ENCODE measurements around the gene NTN4. TPM values are rescaled to one million over a fixed set of nuclear protein-coding genes. Genes with fewer than 3 reads are reported as not detected.

NTN4 gene
- total and polyA plus RNA-seq, 12 donors = 10.1 to 62.5 (median 42.4) TPM

DNA sequence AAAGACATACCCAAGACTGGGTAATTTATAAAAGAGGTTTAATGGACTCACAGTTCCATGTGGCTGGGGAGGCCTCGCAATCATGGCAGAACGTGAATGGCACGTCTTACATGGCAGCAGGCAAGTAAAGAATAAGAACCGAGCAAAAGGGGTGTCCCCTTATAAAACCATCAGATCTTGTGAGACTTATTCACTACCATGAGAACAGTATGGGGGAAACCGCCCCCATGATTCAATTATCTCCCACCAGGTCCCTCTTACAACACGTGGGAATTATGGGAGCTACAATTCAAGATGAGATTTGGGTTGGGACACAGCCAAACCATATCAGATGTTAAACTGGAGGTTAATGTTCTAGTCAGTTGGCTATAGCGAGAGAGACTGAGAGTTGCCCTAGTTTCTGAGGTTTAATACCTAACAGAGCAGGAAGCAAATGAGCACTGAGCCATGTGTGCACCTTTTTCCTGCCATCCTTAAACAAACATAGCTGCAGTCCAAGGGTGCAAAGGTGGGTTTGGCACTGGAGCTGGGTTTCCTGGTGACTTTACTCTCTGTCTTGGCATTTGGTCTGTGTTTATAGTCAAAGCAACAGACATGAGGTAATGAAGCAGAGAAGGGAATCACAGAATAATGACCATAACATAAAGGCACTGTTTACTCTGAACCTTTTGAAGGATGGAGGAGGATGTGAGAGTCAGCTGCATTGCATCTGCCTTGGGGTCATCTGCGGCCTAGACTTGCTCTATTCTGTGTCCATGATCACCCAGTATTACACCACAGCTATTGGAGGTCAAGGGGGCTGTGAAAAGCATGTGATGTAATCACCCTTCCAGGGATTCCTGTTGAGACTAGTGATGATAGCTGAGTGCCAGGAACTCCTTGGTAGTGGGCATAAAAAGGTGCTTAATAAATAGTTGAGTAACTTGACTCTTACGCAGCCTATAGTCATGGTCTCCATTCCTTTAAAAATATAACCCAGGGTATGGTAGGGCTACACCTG, 155.6 kb downstream of the NTN4 start:
- no peak for DNase-seq
- intact Hi-C loops (cut with DNase I) = no loop called here
- Histone ChIP-seq H3K4me1 (replicated peaks in 1 of 2) (peaks cover 0 to 5% of the 10 kb centered on the region in 2 donors), H3K27ac (no peak overlapping the region), H3K9me3 (replicated peaks in 1 of 3) (no peaks in the 10 kb centered on the region), H3K27me3 (no peaks in the 10 kb centered on the region), H3K4me3 (no peak overlapping the region), H3K36me3 (replicated peaks in 1 of 2) (no peaks in the 10 kb centered on the region)
- TF ChIP-seq CTCF (IDR thresholded peaks at IDR 0.05) (no peak), POLR2A (IDR thresholded peaks at IDR 0.05) (no peak)
- 79 to 91% (median 83%) methylated on average over 9 of the region's 9 CpGs for WGBS, 4 donors

DNA sequence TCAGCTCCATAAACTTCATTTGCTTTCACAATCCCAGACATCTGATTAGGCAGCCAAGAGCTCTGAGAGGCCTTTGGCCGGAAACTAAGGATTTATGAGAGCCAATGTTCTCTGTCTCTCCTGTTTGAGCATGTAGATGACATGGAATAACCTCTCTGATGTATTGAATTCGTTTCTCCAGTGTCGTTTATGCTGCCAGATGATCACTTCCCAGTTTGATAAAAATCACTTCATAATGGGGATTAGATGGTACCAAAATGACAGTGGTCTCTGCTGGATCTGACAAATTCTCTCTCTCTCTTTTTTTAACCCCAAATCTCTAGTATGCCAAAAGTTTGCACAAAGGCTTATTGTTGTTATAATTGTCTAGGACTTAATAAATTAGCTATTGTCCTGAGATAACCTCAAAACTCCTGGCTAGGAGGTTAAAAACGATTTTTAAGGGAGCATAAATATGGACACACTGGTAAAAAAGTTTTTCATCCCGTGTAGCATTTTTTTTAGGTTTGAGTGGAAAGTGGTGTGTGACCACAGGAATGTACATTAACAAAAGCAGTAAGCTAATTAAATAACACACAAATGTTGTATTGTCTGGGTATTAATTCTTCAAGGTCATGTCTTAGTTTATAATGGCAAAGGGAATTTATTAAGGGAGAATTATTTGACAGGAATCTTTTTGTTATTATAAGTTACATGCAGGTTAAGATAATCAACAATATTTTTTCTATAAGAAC, 156.7 kb downstream of the NTN4 start:
- H3K27me3 ChIP-seq = no peaks in the 10 kb centered on the region
- peak overlapping the region in 1 of 5 donors; percentile 37 for H3K27ac ChIP-seq
- H3K9me3 ChIP-seq (replicated peaks in 1 of 3) = no peaks in the 10 kb centered on the region
- no peak overlapping the region for H3K4me3 ChIP-seq
- TF ChIP-seq POLR2A (IDR thresholded peaks at IDR 0.05) = no peak
- no peak for TF ChIP-seq CTCF (IDR thresholded peaks at IDR 0.05)
- H3K36me3 ChIP-seq (replicated peaks in 1 of 2) = no peaks in the 10 kb centered on the region
- peak in 2 of 7 donors; percentile 35 to 58 for DNase-seq
- intact Hi-C loops (cut with DNase I) = no loop called here
- WGBS, 4 donors = 28 to 40% (median 35%) methylated on average over 5 of the region's 5 CpGs
- H3K4me1 ChIP-seq (replicated peaks in 1 of 2) = peaks cover 0 to 5% of the 10 kb centered on the region in 2 donors

DNA sequence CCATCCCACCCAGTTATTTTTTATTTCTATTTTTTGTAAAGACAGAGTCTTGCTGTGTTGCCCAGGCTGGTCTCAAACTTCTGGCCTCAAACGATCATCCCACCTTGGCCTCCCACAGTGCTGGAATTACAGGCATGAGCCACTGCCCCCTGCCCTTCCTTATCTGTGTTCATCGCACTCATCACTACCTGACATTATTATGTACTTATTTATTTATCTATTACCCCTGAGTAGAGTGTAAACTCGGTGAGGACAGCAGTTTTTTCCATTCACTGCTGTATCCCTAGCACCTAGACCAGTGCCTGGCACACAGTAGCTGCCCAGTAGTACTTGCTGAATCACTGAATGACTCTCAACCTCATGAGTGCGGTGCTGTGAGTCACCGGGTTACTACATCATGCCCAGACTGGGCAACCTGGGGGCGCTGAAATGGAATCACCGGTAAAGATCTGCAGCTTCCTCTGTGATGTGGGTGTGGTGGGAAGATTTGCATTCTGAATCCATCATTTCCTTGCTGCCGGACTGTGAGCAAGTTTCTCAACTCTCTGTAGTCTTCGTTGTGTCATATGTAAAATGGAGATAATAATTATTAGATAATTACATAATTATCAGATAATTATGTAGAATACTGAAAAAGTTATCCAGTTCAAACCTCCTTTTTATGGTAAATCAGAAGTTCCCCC, 157.4 kb downstream of the NTN4 start:
- H3K9me3 ChIP-seq (replicated peaks in 1 of 3) = no peaks in the 10 kb centered on the region
- H3K36me3 ChIP-seq (replicated peaks in 1 of 2) = no peaks in the 10 kb centered on the region
- H3K4me3 ChIP-seq = no peak overlapping the region
- no peaks in the 10 kb centered on the region for H3K27me3 ChIP-seq
- DNase-seq = peak in 6 of 7 donors; percentile 65 to 79 (median 72)
- TF ChIP-seq CTCF (IDR thresholded peaks at IDR 0.05) = no peak
- no peak for TF ChIP-seq POLR2A (IDR thresholded peaks at IDR 0.05)
- intact Hi-C loops (cut with DNase I) = no loop called here
- H3K4me1 ChIP-seq (replicated peaks in 1 of 2) = peaks cover 0 to 5% of the 10 kb centered on the region in 2 donors
- H3K27ac ChIP-seq = peak overlapping the region in 1 of 5 donors; percentile 37
- 55 to 66% (median 65%) methylated on average over 9 of the region's 9 CpGs for WGBS, 4 donors

DNA sequence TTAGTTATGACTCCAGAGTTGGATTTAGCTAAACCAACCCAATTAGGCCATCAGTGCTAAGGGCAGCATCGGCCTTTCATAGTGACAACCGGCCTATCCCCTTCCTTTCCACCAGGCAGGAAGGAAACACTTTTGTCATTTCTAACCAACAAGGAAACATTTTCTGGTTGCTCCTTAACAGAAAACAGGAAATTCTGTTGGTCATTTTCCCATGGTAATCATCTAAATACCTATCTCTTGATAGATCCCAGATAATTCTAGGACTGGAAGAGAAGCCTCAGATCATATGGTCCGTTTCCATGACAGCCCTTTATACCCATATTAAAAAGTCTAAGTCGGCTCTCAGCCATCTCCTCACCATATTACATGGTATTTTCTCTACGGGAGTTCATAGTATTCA, 160.1 kb downstream of the NTN4 start:
- intact Hi-C loops (cut with DNase I) = no loop called here
- DNase-seq = no peak
- H3K4me1 ChIP-seq (replicated peaks in 1 of 2) = peaks cover 0 to 5% of the 10 kb centered on the region in 2 donors
- no peaks in the 10 kb centered on the region for H3K27me3 ChIP-seq
- WGBS, 4 donors = 82 to 85% (median 85%) methylated on average over 5 of the region's 5 CpGs
- H3K9me3 ChIP-seq (replicated peaks in 1 of 3) = no peaks in the 10 kb centered on the region
- no peaks in the 10 kb centered on the region for H3K36me3 ChIP-seq (replicated peaks in 1 of 2)
- TF ChIP-seq POLR2A (IDR thresholded peaks at IDR 0.05) (no peak), CTCF (IDR thresholded peaks at IDR 0.05) (no peak)
- H3K27ac ChIP-seq = no peak overlapping the region
- H3K4me3 ChIP-seq = no peak overlapping the region
